Caco-2 (cell line): ENCODE results near the gene SLC3A2. TPM values are rescaled to one million over a fixed set of nuclear protein-coding genes. Genes with fewer than 3 reads are reported as not detected.
A peak's percentile ranks its signal among the peaks of the same experiment; 100 is the strongest.
"Not testable (repeated sequence)": the region's sequence is repeated elsewhere in the genome, so short reads cannot be mapped to it uniquely, and the experiment has no call there.

Experiments used
- BruUV-seq: library from RNA; stranded (reverse); fragments of 400-500 nt; replicated peaks from 2 replicates; lab custom pipeline; 2021; lab: Mats Ljungman, UMichigan
- CTCF ChIA-PET: fragments of 300-600 bp; sonication (Branson Sonifier 250); formaldehyde crosslinking; loops from one replicate; lab custom pipeline; 2022; ENCODE audit warnings: antibody characterized with exemption; lab: Charles Lee
- POLR2A ChIA-PET: fragments of 300-600 bp; sonication (Branson Sonifier 250); formaldehyde crosslinking; loops from one replicate; lab custom pipeline; 2022; ENCODE audit warnings: antibody characterized with exemption; lab: Charles Lee
- DNase-seq, 2 experiments: peaks; one replicate each; pipeline versions ENCODE4 v3.0.0 to v3.0.0-alpha.2; 2020 to 2022
- H3K27me3 ChIP-seq: replicated peaks from 2 replicates; pipeline ENCODE4 v1.6.0; 2011; ENCODE audit warnings: low read length; ENCODE audit not compliant: control insufficient read depth, insufficient read depth
- H3K36me3 ChIP-seq: 2 replicates; pipeline ENCODE4 v1.5.1; 2011; ENCODE audit warnings: low read length; ENCODE audit not compliant: control insufficient read depth, insufficient read depth
- H3K4me1 ChIP-seq: fragments of 250-450 bp; sonication (Bioruptor Pico); 2 replicates; pipeline ENCODE4 v1.5.1; 2020; ENCODE audit warnings: mild to moderate bottlenecking
- H3K4me3 ChIP-seq: 2 replicates; pipeline ENCODE4 v1.5.1; 2011; ENCODE audit warnings: low read depth, mild to moderate bottlenecking, control low read depth, low read length
- H3K9me3 ChIP-seq: fragments of 250-450 bp; sonication (Bioruptor Pico); 2 replicates; pipeline ENCODE4 v1.5.1; 2020; ENCODE audit warnings: mild to moderate bottlenecking, moderate library complexity
- H3K27ac Mint-ChIP-seq: one replicate; pipeline ENCODE4 v1.8.0; 2022; ENCODE audit warnings: mixed read lengths; ENCODE audit not compliant: unreplicated experiment
- H3K27me3 Mint-ChIP-seq: one replicate; pipeline ENCODE4 v1.8.0; 2022; ENCODE audit warnings: mixed read lengths; ENCODE audit not compliant: insufficient read depth, unreplicated experiment
- H3K36me3 Mint-ChIP-seq: one replicate; pipeline ENCODE4 v1.8.0; 2022; ENCODE audit warnings: mild to moderate bottlenecking, mixed read lengths; ENCODE audit not compliant: insufficient read depth, unreplicated experiment
- H3K4me1 Mint-ChIP-seq: one replicate; pipeline ENCODE4 v1.8.0; 2022; ENCODE audit warnings: low read depth, mixed read lengths; ENCODE audit not compliant: unreplicated experiment
- H3K4me3 Mint-ChIP-seq: one replicate; pipeline ENCODE4 v1.8.0; 2022; ENCODE audit warnings: mild to moderate bottlenecking, moderate library complexity, mixed read lengths; ENCODE audit not compliant: unreplicated experiment
- H3K9me3 Mint-ChIP-seq: one replicate; pipeline ENCODE4 v1.8.0; 2022; ENCODE audit warnings: mixed read lengths; ENCODE audit not compliant: unreplicated experiment
- intact Hi-C: fragments of 100-400 bp; cut with micrococcal nuclease; formaldehyde crosslinking; loops from one replicate; pipeline ENCODE4 v1.10.0; 2022; ENCODE audit not compliant: unreplicated experiment
- total RNA-seq: library from RNA; stranded (reverse); gene quantifications from 2 replicates; pipeline ENCODE4 v1.2.3, GENCODE V29; 2022
- TF ChIP-seq, protein P1 (sequence below), 2 experiments: fragments of 200-600 bp in 1 of 2; IDR thresholded peaks; 1 replicate in 1 of 2; 2 replicates in 1 of 2; pipeline versions ENCODE4 v1.5.1 to v1.8.0; 2011 to 2022; ENCODE audit warnings: antibody characterized with exemption in 1 of 2, control low read depth in 1 of 2, inconsistent platforms in 1 of 2, low read depth in 1 of 2, low read length in 1 of 2, mild to moderate bottlenecking in 1 of 2, moderate library complexity in 1 of 2; ENCODE audit not compliant: insufficient read depth in 1 of 2, severe bottlenecking in 1 of 2, unreplicated experiment in 1 of 2

SLC3A2 gene
- total RNA-seq, 1 experiment from 2014 or later, result 879 TPM

DNA sequence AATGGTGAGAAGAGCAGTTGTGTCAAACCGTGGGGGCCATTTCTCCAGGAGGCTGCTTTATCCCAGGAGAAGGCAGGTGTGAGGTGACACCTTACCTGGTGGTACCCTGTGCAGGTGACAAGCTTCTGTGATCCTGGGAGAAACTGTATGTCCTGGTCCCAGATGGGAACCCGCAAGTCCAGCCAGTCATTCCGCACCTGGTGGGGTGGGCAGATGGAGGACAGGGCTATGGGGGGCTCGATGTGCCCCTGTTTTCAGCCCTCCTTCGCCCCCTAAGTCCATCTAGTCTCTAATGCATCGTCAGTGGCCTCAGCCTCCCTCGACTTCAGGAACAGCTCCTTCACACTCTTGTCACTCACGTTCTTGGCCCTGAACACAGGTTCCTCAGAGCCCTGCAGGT is 45.4 kb upstream of the SLC3A2 start:
- no peaks in the 10 kb centered on the region for H3K9me3 Mint-ChIP-seq
- POLR2A ChIA-PET, result no interaction called here
- CTCF ChIA-PET, result no interaction called here
- H3K36me3 Mint-ChIP-seq, result peaks cover 70% of the 10 kb centered on the region
- Histone ChIP-seq H3K36me3 (peaks cover 10% of the 10 kb centered on the region; the same call in 1 of the 2 replicates), H3K4me3 (no peak overlapping the region), H3K4me1 (no peaks in the 10 kb centered on the region), H3K27me3 (no peaks in the 10 kb centered on the region), H3K9me3 (no peaks in the 10 kb centered on the region)
- H3K4me1 Mint-ChIP-seq, result peaks cover 20% of the 10 kb centered on the region
- TF ChIP-seq, protein P1, sequence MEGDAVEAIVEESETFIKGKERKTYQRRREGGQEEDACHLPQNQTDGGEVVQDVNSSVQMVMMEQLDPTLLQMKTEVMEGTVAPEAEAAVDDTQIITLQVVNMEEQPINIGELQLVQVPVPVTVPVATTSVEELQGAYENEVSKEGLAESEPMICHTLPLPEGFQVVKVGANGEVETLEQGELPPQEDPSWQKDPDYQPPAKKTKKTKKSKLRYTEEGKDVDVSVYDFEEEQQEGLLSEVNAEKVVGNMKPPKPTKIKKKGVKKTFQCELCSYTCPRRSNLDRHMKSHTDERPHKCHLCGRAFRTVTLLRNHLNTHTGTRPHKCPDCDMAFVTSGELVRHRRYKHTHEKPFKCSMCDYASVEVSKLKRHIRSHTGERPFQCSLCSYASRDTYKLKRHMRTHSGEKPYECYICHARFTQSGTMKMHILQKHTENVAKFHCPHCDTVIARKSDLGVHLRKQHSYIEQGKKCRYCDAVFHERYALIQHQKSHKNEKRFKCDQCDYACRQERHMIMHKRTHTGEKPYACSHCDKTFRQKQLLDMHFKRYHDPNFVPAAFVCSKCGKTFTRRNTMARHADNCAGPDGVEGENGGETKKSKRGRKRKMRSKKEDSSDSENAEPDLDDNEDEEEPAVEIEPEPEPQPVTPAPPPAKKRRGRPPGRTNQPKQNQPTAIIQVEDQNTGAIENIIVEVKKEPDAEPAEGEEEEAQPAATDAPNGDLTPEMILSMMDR (IDR thresholded peaks at IDR 0.05; ENCODE audit: insufficient read depth in 1 of 2, low read depth in 1 of 2, low read length in 1 of 2, severe bottlenecking in 1 of 2, unreplicated experiment in 1 of 2), result no peak
- DNase-seq, result no peak
- no peak overlapping the region for H3K4me3 Mint-ChIP-seq
- BruUV-seq, result no TSS peak
- H3K27me3 Mint-ChIP-seq, result peaks cover 2% of the 10 kb centered on the region
- intact Hi-C loops, result no loop called here
- H3K27ac Mint-ChIP-seq, result no peak overlapping the region

DNA sequence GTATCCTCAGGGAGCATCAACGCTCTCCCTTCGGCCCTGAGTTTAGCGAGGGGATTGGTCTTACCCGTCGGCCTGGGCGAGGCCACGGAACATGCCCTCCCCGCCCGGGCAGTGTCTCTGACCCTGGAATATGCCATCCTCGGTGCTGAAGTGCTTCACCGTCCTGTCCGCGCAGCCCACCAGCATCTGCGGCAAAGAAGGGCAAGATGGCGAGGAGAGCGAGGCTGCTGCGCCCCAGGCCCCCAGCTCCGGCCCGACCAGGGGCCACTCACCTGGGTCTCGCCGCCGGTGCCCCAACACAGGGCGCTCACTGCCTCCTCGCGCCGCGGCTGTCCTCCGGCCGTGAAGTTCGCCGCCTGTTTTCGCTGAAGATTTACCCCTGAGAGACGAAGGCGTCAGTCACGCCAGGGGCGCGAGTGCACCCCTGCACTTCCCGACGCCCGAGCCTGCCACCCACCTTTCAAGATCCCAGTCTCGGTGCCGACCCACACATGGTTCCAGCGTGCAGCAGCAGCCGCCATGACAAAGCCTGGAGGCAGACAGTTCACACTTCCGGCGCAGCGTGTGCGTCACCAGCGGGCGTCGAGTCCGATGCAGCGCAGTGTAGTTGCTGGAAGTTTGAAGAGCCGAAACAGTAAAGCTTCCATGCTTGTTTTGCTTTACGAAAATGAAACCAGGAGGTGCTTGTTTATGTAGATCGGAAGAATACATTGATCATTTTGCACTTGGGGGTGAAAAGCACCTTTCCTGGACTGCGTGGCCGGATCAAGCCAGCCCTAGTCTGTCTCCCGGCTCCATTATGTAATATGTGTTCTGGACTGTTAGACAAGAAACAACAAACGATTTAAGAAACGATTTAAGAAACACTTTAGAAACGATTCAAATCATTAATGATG is 41.4 kb upstream of the SLC3A2 start, which contains the start of gene WDR74:
Gene WDR74, minus strand, starts transcription at position 541 of the 896 bp plus-strand sequence. Its CDS starts 20 bp downstream, at position 521.
- BruUV-seq, result TSS peak; percentile 0
- peaks cover 2% of the 10 kb centered on the region for H3K27me3 Mint-ChIP-seq
- H3K4me3 Mint-ChIP-seq, result no peak within 1 kb of the TSS
- Histone ChIP-seq H3K9me3 (no peaks in the 10 kb centered on the region), H3K4me1 (no peaks in the 10 kb centered on the region), H3K27me3 (no peaks in the 10 kb centered on the region), H3K36me3 (peaks cover 10% of the 10 kb centered on the region; the same call in 1 of the 2 replicates), H3K4me3 (peak within 1 kb of the TSS; percentile 99)
- CTCF ChIA-PET, result interaction anchor here (0.7 kb wide), 1 partner anchor 12 kb away, joined by 4 read pairs; no protein-coding TSS in a partner anchor
- intact Hi-C loops, result no loop called here
- POLR2A ChIA-PET, result interaction anchor here (0.6 to 2.9 kb wide), 8 partner anchors 7 to 88 kb away, joined by 3 to 68 read pairs (median 6); partner anchors contain the start of genes STX5, TAF6L, TEX54 and ZBTB3
- TF ChIP-seq, protein P1 (IDR thresholded peaks at IDR 0.05; ENCODE audit: insufficient read depth in 1 of 2, low read depth in 1 of 2, low read length in 1 of 2, severe bottlenecking in 1 of 2, unreplicated experiment in 1 of 2), result no peak
- H3K9me3 Mint-ChIP-seq, result no peaks in the 10 kb centered on the region
- H3K27ac Mint-ChIP-seq, result no peak within 1 kb of the TSS
- peaks cover 25% of the 10 kb centered on the region for H3K4me1 Mint-ChIP-seq
- DNase-seq, result peak; percentile 89 to 91
- peaks cover 47% of the 10 kb centered on the region for H3K36me3 Mint-ChIP-seq

DNA sequence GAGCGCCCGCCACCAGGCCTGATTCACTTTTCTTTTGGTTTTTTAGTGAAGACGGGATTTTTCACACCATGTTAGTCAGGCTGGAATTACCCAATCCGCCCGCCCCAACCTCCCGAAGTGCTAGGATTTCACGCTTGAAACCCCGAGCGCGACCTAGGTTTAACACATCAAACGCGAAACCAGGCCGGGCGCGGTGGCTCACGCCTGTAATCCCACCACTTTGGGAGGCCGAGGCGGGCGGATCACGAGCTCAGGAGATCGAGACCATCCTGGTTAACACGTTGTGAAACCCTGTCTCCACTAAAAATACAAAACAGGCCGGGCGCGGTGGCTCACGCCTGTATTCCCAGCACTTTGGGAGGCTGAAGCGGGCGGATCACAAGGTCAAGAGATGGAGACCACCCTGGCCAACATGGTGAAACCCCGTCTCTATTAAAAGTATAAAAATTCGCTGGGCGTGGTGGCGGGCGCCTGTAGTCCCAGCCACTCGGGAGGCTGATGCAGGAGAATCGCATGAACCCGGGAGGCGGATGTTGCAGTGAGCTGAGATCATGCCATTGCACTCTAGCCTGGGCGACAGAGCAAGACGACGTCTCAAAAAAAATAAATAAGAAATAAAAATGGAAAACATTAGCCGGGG is 39.9 kb upstream of the SLC3A2 start:
- H3K4me1 Mint-ChIP-seq, result peaks cover 25% of the 10 kb centered on the region
- not testable (repeated sequence) for H3K4me1 ChIP-seq, H3K27ac Mint-ChIP-seq, H3K27me3 ChIP-seq, H3K9me3 Mint-ChIP-seq, H3K4me3 Mint-ChIP-seq, H3K36me3 ChIP-seq, H3K27me3 Mint-ChIP-seq, H3K9me3 ChIP-seq, BruUV-seq
- peak; percentile 75 to 88 for DNase-seq
- peak overlapping the region; percentile 99 for H3K4me3 ChIP-seq
- H3K36me3 Mint-ChIP-seq, result peaks cover 34% of the 10 kb centered on the region
- intact Hi-C loops, result loop anchor here (1.0 kb wide), 2 partner anchors 9 to 54 kb away; partner anchors contain the start of genes STX5, TEX54 and TMEM179B
- POLR2A ChIA-PET, result interaction anchor here (0.6 to 2.9 kb wide), 35 partner anchors 8 to 998 kb away, joined by 3 to 68 read pairs (median 8); partner anchors contain the start of genes B3GAT3, C11orf98, CSKMT and EEF1G
- CTCF ChIA-PET, result interaction anchor here (0.6 to 2.1 kb wide), 8 partner anchors 9 to 114 kb away, joined by 3 to 10 read pairs (median 3); partner anchors contain the start of genes HNRNPUL2, SLC3A2, STX5 and TAF6L
